Neural cell (in vitro differentiated cells): ENCODE results near the gene PLCXD3. TPM values are rescaled to one million over a fixed set of nuclear protein-coding genes. Genes with fewer than 3 reads are reported as not detected.

Experiments used
- H2AFZ ChIP-seq: fragments of 200-600, 300-800 bp; sonication (generic), shearing (Covaris generic); 2 replicates; pipeline ENCODE4 v1.6.0; 2014; ENCODE audit warnings: low read depth, mild to moderate bottlenecking, antibody characterized with exemption, low read length, moderate library complexity
- H3F3A ChIP-seq: fragments of 200-600 bp; shearing (Covaris generic); 2 replicates; pipeline ENCODE4 v1.6.1; 2016; ENCODE audit warnings: mild to moderate bottlenecking, moderate library complexity, mixed read lengths, antibody characterized with exemption, low read length; ENCODE audit not compliant: insufficient read depth, poor library complexity, severe bottlenecking
- H3K27ac ChIP-seq: fragments of 200-600, 300-800 bp; sonication (generic), shearing (Covaris generic); 2 replicates; pipeline ENCODE4 v1.5.1; 2014; ENCODE audit warnings: mild to moderate bottlenecking, low read length, moderate library complexity
- H3K27me3 ChIP-seq: fragments of 300-800, 200-600 bp; sonication (generic), shearing (Covaris generic); 2 replicates; pipeline ENCODE4 v1.6.0; 2014; ENCODE audit warnings: mild to moderate bottlenecking, low read depth, low read length, moderate library complexity; ENCODE audit not compliant: insufficient read depth
- H3K36me3 ChIP-seq: fragments of 300-800, 200-600 bp; sonication (generic), shearing (Covaris generic); 2 replicates; pipeline ENCODE4 v1.5.1; 2014; ENCODE audit warnings: mild to moderate bottlenecking, antibody characterized with exemption, low read length, moderate library complexity; ENCODE audit not compliant: insufficient read depth
- H3K4me2 ChIP-seq: fragments of 300-800, 200-600 bp; sonication (generic), shearing (Covaris generic); 2 replicates; pipeline ENCODE4 v1.6.0; 2014; ENCODE audit warnings: mild to moderate bottlenecking, low read length
- H3K4me3 ChIP-seq: fragments of 300-800, 200-600 bp; sonication (generic), shearing (Covaris generic); 2 replicates; pipeline ENCODE4 v1.5.1; 2014; ENCODE audit warnings: mild to moderate bottlenecking, low read length, moderate library complexity
- H3K79me2 ChIP-seq: fragments of 200-600 bp; shearing (Covaris generic); replicated peaks from 2 replicates; pipeline ENCODE4 v1.6.0; 2014; ENCODE audit warnings: mild to moderate bottlenecking, low read length, moderate library complexity; ENCODE audit not compliant: insufficient read depth
- H3K9ac ChIP-seq: fragments of 300-800, 200-600 bp; sonication (generic), shearing (Covaris generic); 2 replicates; pipeline ENCODE4 v1.6.1; 2016; ENCODE audit warnings: mild to moderate bottlenecking, low read length, mixed read lengths
- H3K9me2 ChIP-seq: fragments of 200-600 bp; shearing (Covaris generic); 2 replicates; pipeline ENCODE4 v1.6.1; 2016; ENCODE audit warnings: mild to moderate bottlenecking, low read length, mixed read lengths; ENCODE audit not compliant: insufficient read depth
- H3K9me3 ChIP-seq: fragments of 200-600, 300-800 bp; sonication (generic), shearing (Covaris generic); 2 replicates; pipeline ENCODE4 v1.6.1; 2016; ENCODE audit warnings: mild to moderate bottlenecking, mixed run types, low read length, moderate library complexity, mixed read lengths
- H4K20me1 ChIP-seq: fragments of 200-600 bp; shearing (Covaris generic); 2 replicates; pipeline ENCODE4 v1.6.1; 2016; ENCODE audit warnings: mild to moderate bottlenecking, mixed run types; ENCODE audit not compliant: insufficient read depth
- EP300 ChIP-seq: fragments of 450-650 bp; conservative IDR thresholded peaks from 2 replicates; pipeline ENCODE4 v1.6.1; 2014; ENCODE audit warnings: antibody characterized with exemption, mild to moderate bottlenecking, moderate library complexity; ENCODE audit not compliant: poor library complexity, severe bottlenecking
- EZH2 ChIP-seq: fragments of 200-600, 300-800 bp; shearing (Covaris generic), sonication (generic); IDR thresholded peaks from 2 replicates; pipeline ENCODE4 v1.6.1; 2014; ENCODE audit warnings: antibody characterized with exemption, low read length, borderline replicate concordance, mild to moderate bottlenecking; ENCODE audit not compliant: insufficient read depth, poor library complexity, severe bottlenecking
- MXI1 ChIP-seq: fragments of 450-650 bp; conservative IDR thresholded peaks from 2 replicates; pipeline ENCODE4 v1.6.1; 2014; ENCODE audit warnings: antibody characterized with exemption, mild to moderate bottlenecking; ENCODE audit not compliant: poor library complexity, severe bottlenecking
- POLR2AphosphoS5 ChIP-seq: IDR thresholded peaks from 2 replicates; pipeline ENCODE4 v1.6.1; 2012
- RAD21 ChIP-seq: fragments of 450-650 bp; conservative IDR thresholded peaks from 2 replicates; pipeline ENCODE4 v1.6.1; 2014; ENCODE audit warnings: antibody characterized with exemption, mild to moderate bottlenecking, moderate library complexity
- REST ChIP-seq: IDR thresholded peaks from 2 replicates; pipeline ENCODE4 v1.6.1; 2012; ENCODE audit warnings: borderline replicate concordance
- SMC3 ChIP-seq: fragments of 450-650 bp; conservative IDR thresholded peaks from 2 replicates; pipeline ENCODE4 v1.6.1; 2014; ENCODE audit warnings: antibody characterized with exemption, mild to moderate bottlenecking, moderate library complexity; ENCODE audit not compliant: poor library complexity
- TAF1 ChIP-seq: IDR thresholded peaks from 2 replicates; pipeline ENCODE4 v1.6.1; 2012; ENCODE audit warnings: low read depth
- polyA plus RNA-seq: library from polyadenylated mRNA; depleted of rRNA; stranded (reverse); fragments of >200 nt; gene quantifications from 2 replicates; pipeline ENCODE4 v1.2.3, GENCODE V29; 2014
- TF ChIP-seq, protein P1 (sequence below): fragments of 450-650 bp; IDR thresholded peaks from 2 replicates; pipeline ENCODE4 v1.5.1; 2014; ENCODE audit warnings: antibody characterized with exemption, mild to moderate bottlenecking, moderate library complexity; ENCODE audit not compliant: poor library complexity, severe bottlenecking

The PLCXD3 gene
- polyA plus RNA-seq, 1 donor from 2014 or later = 6.6 TPM

DNA sequence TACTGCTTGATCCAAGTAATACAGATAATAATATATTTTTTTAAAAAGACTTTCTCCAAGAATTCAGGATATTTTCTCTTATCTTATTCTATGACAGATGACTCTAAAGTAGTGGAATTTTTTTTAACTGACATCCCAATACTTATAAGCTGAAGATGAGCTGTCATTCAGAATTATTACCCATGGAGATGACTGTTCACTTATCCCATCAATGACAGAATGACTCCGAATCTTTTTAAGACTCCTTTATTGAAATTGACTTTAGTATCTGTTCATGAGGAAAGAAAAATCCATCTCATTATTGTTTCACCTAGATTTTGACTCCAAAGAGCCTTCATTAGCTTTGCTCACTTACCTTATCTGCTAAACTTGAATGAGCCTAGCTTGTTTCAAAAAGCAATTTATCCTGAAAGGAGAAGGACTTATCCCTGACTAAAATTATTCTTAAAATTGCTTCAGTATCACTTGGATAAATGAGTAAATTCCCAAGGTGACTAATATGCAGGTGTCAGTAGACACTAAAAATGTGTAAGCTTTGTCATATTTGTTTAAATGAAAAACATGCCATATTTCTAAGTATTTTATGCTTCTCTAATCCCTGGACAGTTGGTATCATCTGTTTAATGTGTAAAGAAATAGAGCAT, 146.9 kb downstream of the PLCXD3 start:
- H3K27me3 ChIP-seq = no peaks in the 10 kb centered on the region
- H3F3A ChIP-seq = no peaks in the 10 kb centered on the region
- no peak for TF ChIP-seq SMC3
- TF ChIP-seq EZH2 = no peak
- no peak for TF ChIP-seq RAD21
- TF ChIP-seq POLR2AphosphoS5 = peak; percentile 50
- TF ChIP-seq, protein P1, sequence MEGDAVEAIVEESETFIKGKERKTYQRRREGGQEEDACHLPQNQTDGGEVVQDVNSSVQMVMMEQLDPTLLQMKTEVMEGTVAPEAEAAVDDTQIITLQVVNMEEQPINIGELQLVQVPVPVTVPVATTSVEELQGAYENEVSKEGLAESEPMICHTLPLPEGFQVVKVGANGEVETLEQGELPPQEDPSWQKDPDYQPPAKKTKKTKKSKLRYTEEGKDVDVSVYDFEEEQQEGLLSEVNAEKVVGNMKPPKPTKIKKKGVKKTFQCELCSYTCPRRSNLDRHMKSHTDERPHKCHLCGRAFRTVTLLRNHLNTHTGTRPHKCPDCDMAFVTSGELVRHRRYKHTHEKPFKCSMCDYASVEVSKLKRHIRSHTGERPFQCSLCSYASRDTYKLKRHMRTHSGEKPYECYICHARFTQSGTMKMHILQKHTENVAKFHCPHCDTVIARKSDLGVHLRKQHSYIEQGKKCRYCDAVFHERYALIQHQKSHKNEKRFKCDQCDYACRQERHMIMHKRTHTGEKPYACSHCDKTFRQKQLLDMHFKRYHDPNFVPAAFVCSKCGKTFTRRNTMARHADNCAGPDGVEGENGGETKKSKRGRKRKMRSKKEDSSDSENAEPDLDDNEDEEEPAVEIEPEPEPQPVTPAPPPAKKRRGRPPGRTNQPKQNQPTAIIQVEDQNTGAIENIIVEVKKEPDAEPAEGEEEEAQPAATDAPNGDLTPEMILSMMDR = no peak
- TF ChIP-seq TAF1 = no peak
- no peak for TF ChIP-seq MXI1
- TF ChIP-seq REST = peak; percentile 81
- TF ChIP-seq EP300 = peak; percentile 92
- H4K20me1 ChIP-seq = no peaks in the 10 kb centered on the region
- no peaks in the 10 kb centered on the region for H3K36me3 ChIP-seq
- no peaks in the 10 kb centered on the region for H3K9me2 ChIP-seq
- H3K79me2 ChIP-seq = no peaks in the 10 kb centered on the region
- H3K27ac ChIP-seq = peak overlapping the region; percentile 68
- no peaks in the 10 kb centered on the region for H3K9me3 ChIP-seq
- no peak overlapping the region for H2AFZ ChIP-seq
- H3K9ac ChIP-seq = no peak overlapping the region
- H3K4me2 ChIP-seq = peak overlapping the region; percentile 22
- no peak overlapping the region for H3K4me3 ChIP-seq

DNA sequence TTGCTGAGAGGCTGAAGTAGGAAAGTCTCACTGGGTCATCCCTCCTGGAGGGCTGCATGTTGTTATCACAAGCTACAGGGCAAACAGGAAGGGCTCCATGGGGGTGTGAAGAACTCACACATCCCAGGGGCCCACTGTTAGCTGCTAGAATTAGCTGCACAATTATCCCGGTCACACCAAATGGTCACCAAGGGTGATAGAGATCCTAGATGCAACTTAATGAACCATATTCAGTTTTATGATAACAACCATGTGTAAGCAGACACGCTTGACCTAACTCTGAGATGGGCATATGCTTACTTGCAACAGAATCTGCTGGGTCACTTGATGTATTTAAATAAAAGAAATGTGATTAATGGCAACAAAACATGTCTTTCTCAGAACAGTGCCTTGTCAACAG, 153.6 kb downstream of the PLCXD3 start:
- H2AFZ ChIP-seq = no peak overlapping the region
- TF ChIP-seq POLR2AphosphoS5 (no peak), EZH2 (no peak)
- H3K27ac ChIP-seq = no peak overlapping the region
- H3K36me3 ChIP-seq = no peaks in the 10 kb centered on the region
- H3K4me3 ChIP-seq = no peak overlapping the region
- H3K27me3 ChIP-seq = no peaks in the 10 kb centered on the region
- no peak overlapping the region for H3K9ac ChIP-seq
- H3F3A ChIP-seq = no peaks in the 10 kb centered on the region
- H3K79me2 ChIP-seq = no peaks in the 10 kb centered on the region
- no peaks in the 10 kb centered on the region for H4K20me1 ChIP-seq
- no peaks in the 10 kb centered on the region for H3K9me3 ChIP-seq
- no peaks in the 10 kb centered on the region for H3K9me2 ChIP-seq
- H3K4me2 ChIP-seq = no peak overlapping the region

DNA sequence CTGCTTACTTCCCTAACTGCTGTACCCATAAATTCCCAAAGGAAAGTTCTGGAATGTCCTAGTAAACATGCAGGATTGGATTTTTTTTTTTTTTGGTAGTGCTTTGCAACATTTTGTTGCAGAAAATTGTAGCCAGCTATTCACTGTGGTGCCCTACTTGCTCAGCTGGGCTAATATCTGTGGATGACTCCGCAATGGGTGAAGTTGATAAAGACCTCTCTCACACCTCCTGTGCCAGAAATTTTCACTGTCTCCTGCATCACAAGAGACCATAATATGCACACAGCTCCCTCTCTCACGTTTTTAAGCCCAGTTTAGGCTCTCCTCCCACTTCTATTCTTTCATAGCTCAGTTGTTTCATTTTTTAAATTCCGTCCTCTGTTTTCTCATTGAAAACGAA, 160.6 kb downstream of the PLCXD3 start:
- H4K20me1 ChIP-seq = no peaks in the 10 kb centered on the region
- no peaks in the 10 kb centered on the region for H3F3A ChIP-seq
- H3K36me3 ChIP-seq = no peaks in the 10 kb centered on the region
- no peaks in the 10 kb centered on the region for H3K27me3 ChIP-seq
- H3K4me3 ChIP-seq = no peak overlapping the region
- H3K9me2 ChIP-seq = no peaks in the 10 kb centered on the region
- H3K4me2 ChIP-seq = no peak overlapping the region
- H3K79me2 ChIP-seq = no peaks in the 10 kb centered on the region
- no peak overlapping the region for H2AFZ ChIP-seq
- TF ChIP-seq REST (no peak), MXI1 (no peak), TAF1 (no peak), EZH2 (no peak), RAD21 (no peak), POLR2AphosphoS5 (no peak), EP300 (no peak), SMC3 (no peak)
- TF ChIP-seq, protein P1 = no peak
- H3K9ac ChIP-seq = no peak overlapping the region
- H3K27ac ChIP-seq = no peak overlapping the region
- H3K9me3 ChIP-seq = no peaks in the 10 kb centered on the region
